Hematopoietic multipotent progenitor cell treated with erythropoietin and hydrocortisone succinate and interleukin-3 and kit ligand, for 15 days (in vitro differentiated cells): Measurements from ENCODE around the gene WDTC1.
"Not testable (repeated sequence)": the region's sequence is repeated elsewhere in the genome, so short reads cannot be mapped to it uniquely, and the experiment has no call there.

ENCODE experiments used
- DNase-seq: peaks from one replicate; pipeline ENCODE4 v3.0.0-alpha.2; 2015; ENCODE audit warnings: low spot score

WDTC1 gene

DNA sequence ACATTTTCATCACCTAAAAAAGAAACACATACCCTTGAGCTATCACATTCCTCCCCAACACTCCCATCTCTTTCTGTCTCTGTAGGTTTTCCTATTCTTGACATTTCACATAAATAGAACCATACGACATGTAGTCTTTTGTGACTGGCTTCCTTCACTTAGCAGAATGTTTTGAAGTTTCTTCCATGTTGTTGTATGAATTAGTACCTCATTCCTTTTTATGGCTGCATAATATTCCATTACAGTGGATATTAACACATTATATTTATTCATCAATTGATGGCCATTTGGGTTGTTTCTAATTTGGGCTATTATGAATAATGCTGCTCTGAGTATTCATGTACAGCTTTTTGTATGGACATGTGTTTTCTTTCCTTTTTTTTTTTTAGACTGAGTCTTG is 11.8 kb downstream of the WDTC1 start:
- DNase-seq = no peak

GRCh38 chr1:27253596-27253995 is 19.2 kb downstream of the WDTC1 start:
- DNase-seq = no peak

- DNase-seq = no peak
Observed at GRCh38 chr1:27255136-27255535, 20.7 kb downstream of the WDTC1 start.

GRCh38 chr1:27257155-27257554 is 22.7 kb downstream of the WDTC1 start:
- no peak for DNase-seq

- no peak for DNase-seq
Observed at GRCh38 chr1:27258598-27258997, 24.2 kb downstream of the WDTC1 start.

- DNase-seq = no peak
Observed at GRCh38 chr1:27267153-27267552, 32.7 kb downstream of the WDTC1 start.

- DNase-seq = no peak
Observed at GRCh38 chr1:27269276-27269675, 34.8 kb downstream of the WDTC1 start.

- no peak for DNase-seq
Observed at GRCh38 chr1:27274204-27274603, 39.8 kb downstream of the WDTC1 start.

- DNase-seq = no peak
Observed at GRCh38 chr1:27275696-27276095, 41.3 kb downstream of the WDTC1 start.

DNA sequence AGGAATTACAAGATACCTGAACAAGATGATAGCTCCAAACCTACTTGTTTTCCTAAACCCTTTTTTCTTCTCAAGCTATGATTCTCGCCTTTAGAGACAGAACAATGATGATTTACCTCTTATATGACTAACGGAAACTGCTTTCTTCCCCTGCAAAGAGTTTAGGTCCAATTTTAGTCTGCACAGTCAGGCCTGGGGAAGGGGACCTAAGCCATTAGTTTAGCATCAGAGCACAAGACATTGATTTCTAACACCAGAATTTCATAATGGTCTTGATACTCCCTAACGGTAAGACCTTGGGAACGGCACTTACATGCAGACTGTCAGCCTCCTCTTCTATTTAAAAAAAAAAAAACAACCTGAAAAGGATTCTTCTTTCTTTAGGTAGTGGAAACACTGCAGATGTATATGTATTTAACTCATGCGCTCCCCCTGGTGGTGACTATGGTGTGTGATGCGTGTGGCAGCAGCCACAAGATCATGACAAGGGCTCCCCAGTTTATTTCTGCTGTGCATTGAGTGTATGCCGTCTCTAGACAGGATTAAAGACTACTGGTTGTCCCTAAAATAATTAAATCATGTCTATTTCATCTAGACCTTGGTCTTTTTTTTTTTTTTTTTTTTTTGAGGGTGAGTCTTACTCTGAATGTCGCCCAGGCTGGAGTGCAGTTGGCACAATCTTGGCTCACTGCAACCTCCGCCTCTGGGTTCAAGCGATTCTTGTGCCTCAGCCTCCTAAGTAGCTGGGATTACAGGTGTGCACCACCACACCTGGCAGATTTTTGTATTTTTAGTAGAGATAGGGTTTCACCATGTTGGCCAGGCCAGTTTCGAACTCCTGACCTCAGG is 50.2 kb downstream of the WDTC1 start:
- peak; percentile 88 for DNase-seq

GRCh38 chr1:27285274-27285660 is 50.8 kb downstream of the WDTC1 start:
- DNase-seq = no peak

- not testable (repeated sequence) for DNase-seq
Observed at GRCh38 chr1:27285821-27286220, 51.4 kb downstream of the WDTC1 start.

- DNase-seq = not testable (repeated sequence)
Observed at GRCh38 chr1:27289125-27289524, 54.7 kb downstream of the WDTC1 start.

- no peak for DNase-seq
Observed at GRCh38 chr1:27290581-27290980, 56.1 kb downstream of the WDTC1 start.

DNA sequence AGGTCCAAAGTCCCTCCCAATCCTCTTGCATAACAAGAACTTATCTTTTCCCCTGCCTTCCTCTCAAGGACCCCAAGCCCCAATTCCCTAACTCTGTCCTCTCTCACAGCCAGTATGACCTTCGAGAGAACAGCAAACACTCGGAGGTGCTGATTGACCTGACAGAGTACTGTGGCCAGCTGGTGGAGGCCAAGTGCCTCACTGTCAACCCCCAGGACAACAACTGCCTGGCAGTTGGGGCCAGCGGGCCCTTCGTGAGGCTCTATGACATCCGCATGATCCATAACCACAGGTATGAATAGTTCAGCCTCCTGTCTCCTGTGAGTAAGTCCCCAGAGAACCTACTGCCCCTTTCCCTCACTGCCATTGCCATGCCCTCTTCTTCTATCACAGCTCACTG is 57.7 kb downstream of the WDTC1 start:
- DNase-seq = no peak

- DNase-seq = no peak
Observed at GRCh38 chr1:27293915-27294314, 59.5 kb downstream of the WDTC1 start.

GRCh38 chr1:27296773-27297291 is 62.4 kb downstream of the WDTC1 start:
- peak; percentile 71 for DNase-seq

GRCh38 chr1:27297903-27298302 is 63.5 kb downstream of the WDTC1 start:
- no peak for DNase-seq

DNA sequence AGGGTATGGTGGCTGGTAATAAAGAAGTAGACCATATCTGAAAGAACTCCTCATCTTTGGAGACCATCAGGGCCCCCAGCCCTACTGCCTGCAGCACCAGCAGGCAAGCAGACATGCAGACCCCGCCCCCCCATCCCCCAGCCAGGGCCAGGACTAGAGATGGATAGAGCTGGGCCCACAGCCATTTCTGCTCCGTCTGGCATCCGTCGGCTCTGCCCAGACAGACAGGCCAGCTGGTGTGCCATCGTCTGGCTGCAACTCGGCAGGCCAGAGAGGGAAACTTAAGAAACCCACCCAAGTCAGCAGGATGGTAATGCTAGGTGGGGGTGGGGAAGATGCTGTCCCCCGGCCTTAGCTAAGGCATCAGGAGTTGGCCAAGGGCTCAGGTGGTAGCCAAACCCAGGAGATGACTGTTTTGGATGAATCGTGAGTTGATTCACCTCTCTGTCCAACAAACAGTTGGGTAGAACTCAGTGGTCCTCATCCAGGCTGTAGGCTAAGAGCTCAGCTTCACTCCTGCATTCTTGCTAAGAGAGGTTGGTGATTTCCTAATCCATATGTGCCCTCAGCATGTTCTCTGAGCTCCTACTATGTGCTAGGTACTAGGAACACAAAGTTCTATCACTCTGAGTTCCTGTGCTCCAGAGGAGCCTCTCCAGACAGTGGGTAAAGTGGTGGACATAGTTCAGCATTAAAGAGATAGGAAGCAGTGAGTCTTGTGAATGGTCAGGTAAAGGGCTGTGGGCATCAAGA is 64.4 kb downstream of the WDTC1 start:
- DNase-seq = no peak

GRCh38 chr1:27299385-27300271 is 65.2 kb downstream of the WDTC1 start:
- no peak for DNase-seq

- peak; percentile 85 for DNase-seq
Observed at GRCh38 chr1:27300341-27301051, 66.1 kb downstream of the WDTC1 start.

DNA sequence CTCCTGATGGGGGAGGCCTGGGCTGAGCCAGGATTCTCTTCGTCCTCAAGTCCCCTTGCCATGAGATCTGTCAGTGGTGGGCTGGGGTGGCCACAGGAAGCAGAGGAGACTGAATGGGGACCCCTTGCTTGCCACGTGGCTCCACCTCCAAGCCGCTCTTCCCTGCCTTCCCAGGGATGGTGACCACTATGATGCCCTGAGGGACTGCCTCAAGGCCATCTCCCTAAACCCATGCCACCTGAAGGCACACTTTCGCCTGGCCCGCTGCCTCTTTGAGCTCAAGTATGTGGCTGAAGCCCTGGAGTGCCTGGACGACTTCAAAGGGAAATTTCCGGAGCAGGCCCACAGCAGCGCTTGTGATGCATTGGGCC is 66.6 kb downstream of the WDTC1 start:
- DNase-seq = no peak
